SK-MEL-5 (cell line): ENCODE results near the gene STYXL2. TPM values are rescaled to one million over a fixed set of nuclear protein-coding genes. Genes with fewer than 3 reads are reported as not detected.

Experiments used
- DNase-seq: peaks from one replicate; pipeline ENCODE4 v3.0.0-alpha.2; 2016; ENCODE audit warnings: low read depth, low spot score
- in situ Hi-C: cut with HindIII; loops from 2 replicates; pipeline ENCODE4 v1.10.0; 2016; ENCODE audit warnings: low sequenced_read_pairs, high pct_unique_total_duplicates, low pct_unique_long_range_greater_than_20kb
- total RNA-seq: library from RNA; depleted of rRNA; stranded (reverse); fragments of >200 nt; shearing (Covaris generic); gene quantifications from 2 replicates; pipeline ENCODE4 v1.2.3, GENCODE V29; 2014; rRNA removed

The STYXL2 gene
- total RNA-seq, 1 experiment from 2014 or later, result not detected

- no peak for DNase-seq
- in situ Hi-C loops, result no loop called here
Observed at GRCh38 chr1:167141963-167142362, 48.1 kb downstream of the STYXL2 start.

Other genes starting within 250 kb of the STYXL2 start
- 20.7 and 21.6 TPM in 2 replicates for gene TADA1, start 217.8 kb upstream of the STYXL2 start, total RNA-seq
- 0.79 and 0.90 TPM in 2 replicates for gene ILDR2, start 118.5 kb upstream of the STYXL2 start, total RNA-seq
- gene MAEL, start 104.8 kb upstream of the STYXL2 start, total RNA-seq, result not detected in 2 replicates
- not detected in 2 replicates for gene GPA33, start 3.7 kb upstream of the STYXL2 start, total RNA-seq
- gene POU2F1, start 126.8 kb downstream of the STYXL2 start, total RNA-seq, result 8.0 and 11.3 TPM in 2 replicates